RWPE1 (cell line): ENCODE measurements around the gene PEMT.

Experiments used
- CTCF ChIA-PET: fragments of 350-600 bp; sonication (Branson Sonifier 250); formaldehyde crosslinking; extraction: SDS; loops from one replicate; lab custom pipeline; 2021; lab: Yijun Ruan, JAX
- POLR2A ChIA-PET: fragments of 400-600 bp; formaldehyde crosslinking; extraction: SDS; loops from one replicate; lab custom pipeline; 2020; ENCODE audit warnings: antibody characterized with exemption; ENCODE audit not compliant: low non-redundant PET; lab: Yijun Ruan, JAX
- DNase-seq: peaks from one replicate; pipeline ENCODE4 v3.0.0; 2012; ENCODE audit warnings: low spot score
- H3K27ac ChIP-seq: fragments of 450-650 bp; 2 replicates; pipeline ENCODE4 v1.5.1; 2017
- TF ChIP-seq, protein P1 (sequence below): fragments of 450-650 bp; conservative IDR thresholded peaks from 2 replicates; pipeline ENCODE4 v1.5.1; 2017; ENCODE audit warnings: low read depth, mild to moderate bottlenecking

Gene PEMT

GRCh38 chr17:17536702-17537101 is 54.8 kb downstream of the PEMT start:
- H3K27ac ChIP-seq: no peak overlapping the region
- POLR2A ChIA-PET: no interaction called here
- TF ChIP-seq, protein P1, sequence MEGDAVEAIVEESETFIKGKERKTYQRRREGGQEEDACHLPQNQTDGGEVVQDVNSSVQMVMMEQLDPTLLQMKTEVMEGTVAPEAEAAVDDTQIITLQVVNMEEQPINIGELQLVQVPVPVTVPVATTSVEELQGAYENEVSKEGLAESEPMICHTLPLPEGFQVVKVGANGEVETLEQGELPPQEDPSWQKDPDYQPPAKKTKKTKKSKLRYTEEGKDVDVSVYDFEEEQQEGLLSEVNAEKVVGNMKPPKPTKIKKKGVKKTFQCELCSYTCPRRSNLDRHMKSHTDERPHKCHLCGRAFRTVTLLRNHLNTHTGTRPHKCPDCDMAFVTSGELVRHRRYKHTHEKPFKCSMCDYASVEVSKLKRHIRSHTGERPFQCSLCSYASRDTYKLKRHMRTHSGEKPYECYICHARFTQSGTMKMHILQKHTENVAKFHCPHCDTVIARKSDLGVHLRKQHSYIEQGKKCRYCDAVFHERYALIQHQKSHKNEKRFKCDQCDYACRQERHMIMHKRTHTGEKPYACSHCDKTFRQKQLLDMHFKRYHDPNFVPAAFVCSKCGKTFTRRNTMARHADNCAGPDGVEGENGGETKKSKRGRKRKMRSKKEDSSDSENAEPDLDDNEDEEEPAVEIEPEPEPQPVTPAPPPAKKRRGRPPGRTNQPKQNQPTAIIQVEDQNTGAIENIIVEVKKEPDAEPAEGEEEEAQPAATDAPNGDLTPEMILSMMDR: no peak
- DNase-seq: no peak
- CTCF ChIA-PET: no interaction called here

GRCh38 chr17:17535957-17536356 is 55.6 kb downstream of the PEMT start:
- TF ChIP-seq, protein P1: no peak
- no peak overlapping the region for H3K27ac ChIP-seq
- CTCF ChIA-PET: interaction anchor here (1.0 kb wide), 1 partner anchor 33 kb away, joined by 6 read pairs; no protein-coding TSS in a partner anchor
- no peak for DNase-seq
- POLR2A ChIA-PET: no interaction called here

DNA sequence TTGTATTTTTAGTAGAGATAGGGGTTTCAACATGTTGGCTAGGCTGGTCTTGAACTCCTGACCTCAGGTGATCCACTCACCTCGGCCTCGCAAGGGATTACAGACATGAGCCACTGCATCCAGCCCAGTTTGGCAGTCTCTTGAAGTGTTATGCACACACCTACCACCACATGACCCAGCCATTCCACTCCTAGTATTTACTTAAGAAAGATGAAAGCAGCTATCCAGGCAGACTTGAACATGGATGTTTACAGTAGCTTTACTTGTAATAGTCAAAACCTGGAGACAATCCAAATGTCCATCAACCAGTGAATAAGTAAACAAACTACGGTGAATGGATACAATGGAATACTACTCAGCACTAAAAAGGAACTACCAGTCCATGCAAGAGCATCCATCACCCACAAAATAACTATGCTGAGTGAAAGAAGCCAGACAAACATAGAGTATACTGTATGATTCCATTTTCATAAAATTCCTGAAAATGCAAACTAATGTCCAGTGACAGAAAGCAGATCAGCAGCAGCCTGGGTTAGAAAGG is 57.5 kb downstream of the PEMT start:
- TF ChIP-seq, protein P1: no peak
- CTCF ChIA-PET: no interaction called here
- POLR2A ChIA-PET: no interaction called here
- no peak for DNase-seq
- H3K27ac ChIP-seq: no peak overlapping the region

- TF ChIP-seq, protein P1: no peak
- no peak overlapping the region for H3K27ac ChIP-seq
- ChIA-PET CTCF (no interaction called here), POLR2A (no interaction called here)
- DNase-seq: no peak
Observed at GRCh38 chr17:17532991-17533390, 58.5 kb downstream of the PEMT start.

DNA sequence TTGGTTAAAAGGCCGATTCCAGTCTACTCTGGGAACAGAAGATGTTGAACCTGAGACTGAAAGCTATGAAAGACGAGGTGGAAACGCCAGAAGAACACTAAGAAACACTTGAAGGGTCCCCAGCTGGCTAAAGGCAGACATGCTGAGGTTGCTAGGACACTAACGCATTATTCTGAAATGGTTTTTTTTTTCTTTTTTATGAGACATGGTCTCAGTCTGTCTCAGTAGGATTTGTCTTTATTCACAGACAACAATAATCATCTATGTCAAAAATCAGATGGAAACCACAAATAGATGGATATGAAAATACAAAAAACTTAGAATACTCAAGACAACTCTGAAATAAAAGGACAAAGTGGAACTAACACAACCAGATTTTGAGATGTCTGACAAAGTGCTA is 60.4 kb downstream of the PEMT start:
- DNase-seq: no peak
- CTCF ChIA-PET: interaction anchor here (0.7 kb wide), 1 partner anchor 347 kb away, joined by 6 read pairs; no protein-coding TSS in a partner anchor

GRCh38 chr17:17528696-17529652 is 62.5 kb downstream of the PEMT start:
- POLR2A ChIA-PET: no interaction called here
- CTCF ChIA-PET: interaction anchor here (0.5 kb wide), 1 partner anchor 204 kb away, joined by 3 read pairs; no protein-coding TSS in a partner anchor
- DNase-seq: no peak
- no peak overlapping the region for H3K27ac ChIP-seq
- TF ChIP-seq, protein P1: no peak

More for the DNA sequence above, 60.4 kb downstream of the PEMT start:
- no peak overlapping the region for H3K27ac ChIP-seq
- TF ChIP-seq, protein P1: no peak
- POLR2A ChIA-PET: no interaction called here
